H9 (cell line): ENCODE results near the gene GPBAR1. TPM values are rescaled to one million over a fixed set of nuclear protein-coding genes. Genes with fewer than 3 reads are reported as not detected.

Experiments
- DNase-seq: peaks from one replicate; pipeline ENCODE4 v3.0.0-alpha.2; 2017
- H2AFZ ChIP-seq: one replicate; pipeline ENCODE4 v1.6.1; 2013; ENCODE audit warnings: mild to moderate bottlenecking, low read length, control low read depth, moderate library complexity
- H2AK5ac ChIP-seq: 2 replicates; pipeline ENCODE4 v1.6.1; 2013; ENCODE audit warnings: low read length, control low read depth, mixed read lengths; ENCODE audit not compliant: insufficient read length
- H2BK120ac ChIP-seq: one replicate; pipeline ENCODE4 v1.6.1; 2013; ENCODE audit warnings: low read depth, mild to moderate bottlenecking, low read length, control low read depth, inconsistent platforms; ENCODE audit not compliant: poor library complexity, severe bottlenecking
- H2BK12ac ChIP-seq: 2 replicates; pipeline ENCODE4 v1.6.1; 2013; ENCODE audit warnings: low read length, control low read depth, mixed read lengths, low read depth; ENCODE audit not compliant: insufficient read length
- H2BK15ac ChIP-seq: 2 replicates; pipeline ENCODE4 v1.6.1; 2013; ENCODE audit warnings: low read depth, low read length, control low read depth
- H2BK20ac ChIP-seq: one replicate; pipeline ENCODE4 v1.6.1; 2013; ENCODE audit warnings: low read depth, mild to moderate bottlenecking, low read length, control low read depth, inconsistent platforms; ENCODE audit not compliant: poor library complexity, severe bottlenecking
- H2BK5ac ChIP-seq: 2 replicates; pipeline ENCODE4 v1.6.1; 2013; ENCODE audit warnings: low read length, control low read depth, mixed read lengths; ENCODE audit not compliant: insufficient read length
- H3K14ac ChIP-seq: 2 replicates; pipeline ENCODE4 v1.6.1; 2013; ENCODE audit warnings: low read length, control low read depth; ENCODE audit not compliant: insufficient read depth
- H3K18ac ChIP-seq: 2 replicates; pipeline ENCODE4 v1.6.1; 2013; ENCODE audit warnings: low read depth, mild to moderate bottlenecking, mixed read lengths, low read length, control low read depth; ENCODE audit not compliant: insufficient read length
- H3K23ac ChIP-seq: 2 replicates; pipeline ENCODE4 v1.6.1; 2013; ENCODE audit warnings: low read length, control low read depth, mixed read lengths, low read depth; ENCODE audit not compliant: insufficient read length
- H3K23me2 ChIP-seq: 2 replicates; pipeline ENCODE4 v1.6.1; 2013; ENCODE audit warnings: low read depth, mild to moderate bottlenecking, mixed read lengths, low read length, control low read depth; ENCODE audit not compliant: insufficient read length, poor library complexity, severe bottlenecking
- H3K27ac ChIP-seq: 2 replicates; pipeline ENCODE4 v1.5.1; 2013; ENCODE audit warnings: low read length, control low read depth, mixed read lengths, low read depth; ENCODE audit not compliant: insufficient read length
- H3K27me3 ChIP-seq: 2 replicates; pipeline ENCODE4 v1.6.1; 2013; ENCODE audit warnings: low read length, control low read depth, inconsistent platforms; ENCODE audit not compliant: insufficient read depth
- H3K4ac ChIP-seq: 2 replicates; pipeline ENCODE4 v1.6.1; 2013; ENCODE audit warnings: low read depth, mild to moderate bottlenecking, control low read depth, inconsistent platforms, low read length, moderate library complexity
- H3K4me1 ChIP-seq: 2 replicates; pipeline ENCODE4 v1.6.1; 2013; ENCODE audit warnings: low read length, control low read depth, inconsistent platforms; ENCODE audit not compliant: insufficient read depth
- H3K4me2 ChIP-seq: 2 replicates; pipeline ENCODE4 v1.6.1; 2013; ENCODE audit warnings: low read length, control low read depth, mixed read lengths; ENCODE audit not compliant: insufficient read length, insufficient read depth
- H3K56ac ChIP-seq: 2 replicates; pipeline ENCODE4 v1.6.1; 2013; ENCODE audit warnings: low read depth, mild to moderate bottlenecking, mixed read lengths, low read length, control low read depth; ENCODE audit not compliant: insufficient read length
- H3K79me1 ChIP-seq: 2 replicates; pipeline ENCODE4 v1.6.1; 2013; ENCODE audit warnings: low read depth, mild to moderate bottlenecking, moderate library complexity, low read length, control low read depth, inconsistent platforms; ENCODE audit not compliant: insufficient read depth, poor library complexity, severe bottlenecking
- H3K79me2 ChIP-seq: 2 replicates; pipeline ENCODE4 v1.6.1; 2013; ENCODE audit warnings: low read length, control low read depth, inconsistent platforms; ENCODE audit not compliant: insufficient read depth
- H3K9ac ChIP-seq: 2 replicates; pipeline ENCODE4 v1.6.1; 2013; ENCODE audit warnings: low read length, control low read depth, mixed read lengths; ENCODE audit not compliant: insufficient read length; ENCODE audit errors: extremely low read depth
- H3K9me3 ChIP-seq: one replicate; pipeline ENCODE4 v1.6.1; 2013; ENCODE audit warnings: low read depth, low read length, inconsistent platforms; ENCODE audit not compliant: control insufficient read depth
- H3T11ph ChIP-seq: one replicate; pipeline ENCODE4 v1.6.1; 2013; ENCODE audit warnings: mild to moderate bottlenecking, low read length, control low read depth, inconsistent platforms
- H4K20me1 ChIP-seq: one replicate; pipeline ENCODE4 v1.6.1; 2013; ENCODE audit not compliant: control insufficient read depth, insufficient read length, insufficient read depth
- H4K5ac ChIP-seq: 2 replicates; pipeline ENCODE4 v1.6.1; 2013; ENCODE audit warnings: low read depth, mild to moderate bottlenecking, mixed read lengths, low read length, control low read depth; ENCODE audit not compliant: insufficient read length
- H4K8ac ChIP-seq: replicated peaks from 2 replicates; pipeline ENCODE4 v1.6.1; 2013; ENCODE audit warnings: low read length, control low read depth, mixed read lengths, low read depth; ENCODE audit not compliant: insufficient read length
- H4K91ac ChIP-seq: 2 replicates; pipeline ENCODE4 v1.6.1; 2013; ENCODE audit warnings: low read depth, mild to moderate bottlenecking, moderate library complexity, mixed read lengths, low read length, control low read depth; ENCODE audit not compliant: insufficient read length
- H3K27ac Mint-ChIP-seq, 3 experiments: 2 replicates in 2 of 3; 3 replicates in 1 of 3; pipeline ENCODE4 v1.8.0; 2020 to 2021; ENCODE audit warnings: mixed read lengths in 3 of 3, mild to moderate bottlenecking in 1 of 3, moderate library complexity in 1 of 3
- H3K27me3 Mint-ChIP-seq: 2 replicates; pipeline ENCODE4 v1.8.0; 2021; ENCODE audit warnings: low read depth, mild to moderate bottlenecking, moderate library complexity, mixed read lengths
- H3K36me3 Mint-ChIP-seq, 3 experiments: 2 replicates in 2 of 3; 3 replicates in 1 of 3; pipeline ENCODE4 v1.8.0; 2020 to 2021; ENCODE audit warnings: low read depth in 3 of 3, mixed read lengths in 3 of 3; ENCODE audit not compliant: insufficient read depth in 1 of 3
- H3K4me1 Mint-ChIP-seq, 2 experiments: 2 replicates each; pipeline ENCODE4 v1.8.0; 2020; ENCODE audit warnings: mixed read lengths in 2 of 2
- H3K4me3 Mint-ChIP-seq, 2 experiments: 2 replicates in 1 of 2; 3 replicates in 1 of 2; pipeline ENCODE4 v1.8.0; 2020 to 2021; ENCODE audit warnings: mild to moderate bottlenecking in 2 of 2, mixed read lengths in 2 of 2, moderate library complexity in 1 of 2
- H3K9me3 Mint-ChIP-seq, 2 experiments: 2 replicates in 1 of 2; 3 replicates in 1 of 2; pipeline ENCODE4 v1.8.0; 2020; ENCODE audit warnings: mild to moderate bottlenecking in 2 of 2, mixed read lengths in 2 of 2, moderate library complexity in 1 of 2
- WGBS: extraction: QIAGEN DNeasy Blood & Tissue Kit; methylation state at CpG from one replicate; pipeline ENCODE4 v1.1.7; 2013; ENCODE audit warnings: missing lambda C conversion rate, low lambda C conversion rate, mixed read lengths; ENCODE audit not compliant: insufficient read length; ENCODE audit errors: extremely low coverage; 5-methylcytosine and 5-hydroxymethylcytosine counted together
- total RNA-seq: library from RNA; stranded (reverse); gene quantifications from 2 replicates; pipeline ENCODE4 v1.2.1, GENCODE V29; 2021
- TF ChIP-seq, protein P1 (sequence below): fragments of 200-600 bp; sonication (generic); conservative IDR thresholded peaks from 3 replicates; pipeline ENCODE4 v1.8.0; 2021; ENCODE audit warnings: antibody characterized with exemption, mild to moderate bottlenecking

GPBAR1 gene
- total RNA-seq, 1 experiment from 2014 or later = 0.44 TPM

GRCh38 chr2:218306184-218306920 is 45.5 kb downstream of the GPBAR1 start:
- no peak for DNase-seq
- Histone ChIP-seq H2BK12ac (no peak overlapping the region), H4K8ac (no peak overlapping the region), H3K9me3 (no peaks in the 10 kb centered on the region), H3K27me3 (no peaks in the 10 kb centered on the region), H3K14ac (no peak overlapping the region), H2BK20ac (no peak overlapping the region), H3K4ac (no peak overlapping the region), H3K23ac (no peak overlapping the region), H3K56ac (no peak overlapping the region), H3T11ph (no peak overlapping the region), H2AK5ac (no peak overlapping the region), H3K4me1 (no peaks in the 10 kb centered on the region), H3K18ac (no peak overlapping the region), H2BK5ac (no peak overlapping the region), H4K91ac (no peak overlapping the region), H4K5ac (no peak overlapping the region), H2AFZ (no peak overlapping the region), H2BK120ac (no peak overlapping the region), H3K79me2 (no peaks in the 10 kb centered on the region), H3K27ac (no peak overlapping the region), H3K79me1 (no peaks in the 10 kb centered on the region), H3K4me2 (no peak overlapping the region), H3K9ac (no peak overlapping the region), H3K23me2 (no peaks in the 10 kb centered on the region), H4K20me1 (no peaks in the 10 kb centered on the region), H2BK15ac (no peak overlapping the region)
- no CpG with 5 or more reads among the region's 9 CpGs for WGBS
- TF ChIP-seq, protein P1, sequence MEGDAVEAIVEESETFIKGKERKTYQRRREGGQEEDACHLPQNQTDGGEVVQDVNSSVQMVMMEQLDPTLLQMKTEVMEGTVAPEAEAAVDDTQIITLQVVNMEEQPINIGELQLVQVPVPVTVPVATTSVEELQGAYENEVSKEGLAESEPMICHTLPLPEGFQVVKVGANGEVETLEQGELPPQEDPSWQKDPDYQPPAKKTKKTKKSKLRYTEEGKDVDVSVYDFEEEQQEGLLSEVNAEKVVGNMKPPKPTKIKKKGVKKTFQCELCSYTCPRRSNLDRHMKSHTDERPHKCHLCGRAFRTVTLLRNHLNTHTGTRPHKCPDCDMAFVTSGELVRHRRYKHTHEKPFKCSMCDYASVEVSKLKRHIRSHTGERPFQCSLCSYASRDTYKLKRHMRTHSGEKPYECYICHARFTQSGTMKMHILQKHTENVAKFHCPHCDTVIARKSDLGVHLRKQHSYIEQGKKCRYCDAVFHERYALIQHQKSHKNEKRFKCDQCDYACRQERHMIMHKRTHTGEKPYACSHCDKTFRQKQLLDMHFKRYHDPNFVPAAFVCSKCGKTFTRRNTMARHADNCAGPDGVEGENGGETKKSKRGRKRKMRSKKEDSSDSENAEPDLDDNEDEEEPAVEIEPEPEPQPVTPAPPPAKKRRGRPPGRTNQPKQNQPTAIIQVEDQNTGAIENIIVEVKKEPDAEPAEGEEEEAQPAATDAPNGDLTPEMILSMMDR = no peak
- Mint-ChIP-seq H3K9me3 (peaks cover 0 to 3% of the 10 kb centered on the region in 2 experiments; a peak in 1 of 5 replicates), H3K27me3 (peaks cover 3% of the 10 kb centered on the region), H3K4me3 (no peak overlapping the region), H3K27ac (no peak overlapping the region), H3K4me1 (peaks cover 4 to 7% of the 10 kb centered on the region in 2 experiments; a peak in 3 of 4 replicates), H3K36me3 (no peaks in the 10 kb centered on the region; a peak in 1 of 7 replicates)
